Measurements from ENCODE around the gene LRP1B.

DNA sequence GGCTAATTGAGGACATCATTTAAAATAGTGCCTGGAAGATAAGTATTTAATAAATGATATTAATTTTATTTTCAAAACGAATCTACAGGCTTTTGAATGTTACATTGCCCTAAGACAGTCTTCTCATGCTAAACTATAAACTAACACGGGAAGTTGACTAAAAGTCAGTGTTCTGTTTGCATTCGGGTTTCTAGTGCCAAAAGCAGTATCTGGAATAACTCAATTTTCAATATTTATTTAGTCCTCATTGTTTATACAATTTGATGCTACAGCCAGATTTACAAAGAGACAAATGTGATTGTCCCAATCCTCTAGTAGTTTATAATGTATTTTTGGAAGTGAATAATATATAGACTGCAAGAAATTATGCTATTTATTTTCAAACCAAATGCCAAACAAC, 429.2 kb downstream of the LRP1B start:
- TF ChIP-seq, protein P1, sequence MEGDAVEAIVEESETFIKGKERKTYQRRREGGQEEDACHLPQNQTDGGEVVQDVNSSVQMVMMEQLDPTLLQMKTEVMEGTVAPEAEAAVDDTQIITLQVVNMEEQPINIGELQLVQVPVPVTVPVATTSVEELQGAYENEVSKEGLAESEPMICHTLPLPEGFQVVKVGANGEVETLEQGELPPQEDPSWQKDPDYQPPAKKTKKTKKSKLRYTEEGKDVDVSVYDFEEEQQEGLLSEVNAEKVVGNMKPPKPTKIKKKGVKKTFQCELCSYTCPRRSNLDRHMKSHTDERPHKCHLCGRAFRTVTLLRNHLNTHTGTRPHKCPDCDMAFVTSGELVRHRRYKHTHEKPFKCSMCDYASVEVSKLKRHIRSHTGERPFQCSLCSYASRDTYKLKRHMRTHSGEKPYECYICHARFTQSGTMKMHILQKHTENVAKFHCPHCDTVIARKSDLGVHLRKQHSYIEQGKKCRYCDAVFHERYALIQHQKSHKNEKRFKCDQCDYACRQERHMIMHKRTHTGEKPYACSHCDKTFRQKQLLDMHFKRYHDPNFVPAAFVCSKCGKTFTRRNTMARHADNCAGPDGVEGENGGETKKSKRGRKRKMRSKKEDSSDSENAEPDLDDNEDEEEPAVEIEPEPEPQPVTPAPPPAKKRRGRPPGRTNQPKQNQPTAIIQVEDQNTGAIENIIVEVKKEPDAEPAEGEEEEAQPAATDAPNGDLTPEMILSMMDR (IDR thresholded peaks at IDR 0.05; ENCODE audit: low read length), result no peak
- TF ChIP-seq EZH2 (IDR thresholded peaks at IDR 0.05; ENCODE audit: borderline replicate concordance, low read length), result no peak
